GM10266 (cell line): ENCODE measurements around the gene NARF.

Experiments used
- DNase-seq: peaks from one replicate; pipeline ENCODE4 v3.0.0; 2012; ENCODE audit errors: extremely low spot score
- TF ChIP-seq, protein P1 (sequence below): IDR thresholded peaks from 2 replicates; pipeline ENCODE4 v1.5.1; 2012; ENCODE audit warnings: mild to moderate bottlenecking, low read depth; ENCODE audit not compliant: control insufficient read depth, insufficient read depth; ENCODE audit errors: missing control alignments

The NARF gene

DNA sequence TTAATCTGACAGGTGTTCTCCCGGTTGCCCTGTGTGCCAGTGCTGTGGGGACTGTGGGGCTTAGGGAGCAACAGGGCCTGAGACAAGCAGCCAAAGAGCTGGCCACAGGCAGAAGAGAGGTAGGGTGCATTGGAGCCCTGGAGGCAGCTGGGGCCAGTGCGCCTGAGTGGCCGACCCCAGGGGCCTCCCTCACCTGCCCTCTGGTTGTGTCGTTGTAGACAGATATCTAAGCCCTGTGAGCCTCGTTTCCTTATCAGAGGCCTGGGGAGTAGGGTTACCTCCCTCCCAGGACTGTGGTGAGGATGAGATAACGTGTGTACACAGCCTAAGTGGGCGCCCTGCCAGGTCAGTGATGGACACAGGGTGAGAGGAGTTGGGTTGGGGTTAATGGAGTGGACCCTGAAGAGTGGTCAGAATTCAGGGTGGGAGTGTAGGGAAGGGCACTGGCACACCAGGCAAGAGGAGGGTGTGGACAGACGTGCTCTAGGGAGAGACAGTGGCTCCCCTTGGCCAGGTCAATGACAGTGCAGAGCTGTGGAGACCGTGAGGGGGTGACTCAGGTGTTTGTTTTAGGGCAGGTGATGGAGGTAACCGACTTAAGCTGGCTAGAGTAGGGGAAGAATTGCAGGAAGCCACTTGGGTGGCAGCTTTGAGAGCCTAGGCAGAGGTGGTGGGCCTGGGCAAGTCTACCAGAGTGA, 3.4 kb downstream of the NARF start:
- DNase-seq: no peak
- TF ChIP-seq, protein P1, sequence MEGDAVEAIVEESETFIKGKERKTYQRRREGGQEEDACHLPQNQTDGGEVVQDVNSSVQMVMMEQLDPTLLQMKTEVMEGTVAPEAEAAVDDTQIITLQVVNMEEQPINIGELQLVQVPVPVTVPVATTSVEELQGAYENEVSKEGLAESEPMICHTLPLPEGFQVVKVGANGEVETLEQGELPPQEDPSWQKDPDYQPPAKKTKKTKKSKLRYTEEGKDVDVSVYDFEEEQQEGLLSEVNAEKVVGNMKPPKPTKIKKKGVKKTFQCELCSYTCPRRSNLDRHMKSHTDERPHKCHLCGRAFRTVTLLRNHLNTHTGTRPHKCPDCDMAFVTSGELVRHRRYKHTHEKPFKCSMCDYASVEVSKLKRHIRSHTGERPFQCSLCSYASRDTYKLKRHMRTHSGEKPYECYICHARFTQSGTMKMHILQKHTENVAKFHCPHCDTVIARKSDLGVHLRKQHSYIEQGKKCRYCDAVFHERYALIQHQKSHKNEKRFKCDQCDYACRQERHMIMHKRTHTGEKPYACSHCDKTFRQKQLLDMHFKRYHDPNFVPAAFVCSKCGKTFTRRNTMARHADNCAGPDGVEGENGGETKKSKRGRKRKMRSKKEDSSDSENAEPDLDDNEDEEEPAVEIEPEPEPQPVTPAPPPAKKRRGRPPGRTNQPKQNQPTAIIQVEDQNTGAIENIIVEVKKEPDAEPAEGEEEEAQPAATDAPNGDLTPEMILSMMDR: no peak

DNA sequence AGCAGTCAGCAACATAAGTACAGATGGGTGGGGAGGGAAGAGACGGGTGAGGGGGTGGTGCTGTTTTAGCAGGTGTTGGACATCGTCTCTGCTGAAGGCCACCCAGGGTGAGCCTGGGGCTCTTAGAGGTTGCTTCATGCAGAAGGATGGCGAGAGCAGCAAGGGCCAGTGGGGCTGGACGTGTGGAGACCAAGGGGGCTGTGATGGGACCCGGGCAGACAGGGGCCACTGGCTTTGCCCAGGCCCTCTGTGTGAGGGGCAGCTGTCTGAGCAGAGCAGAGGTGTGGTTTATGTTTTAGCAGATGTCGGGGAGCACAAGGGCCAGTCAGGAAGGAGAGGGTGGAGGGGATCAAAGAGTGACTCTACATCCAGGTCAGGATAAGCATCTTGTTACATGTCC, 4.8 kb downstream of the NARF start:
- TF ChIP-seq, protein P1: no peak
- DNase-seq: no peak

DNA sequence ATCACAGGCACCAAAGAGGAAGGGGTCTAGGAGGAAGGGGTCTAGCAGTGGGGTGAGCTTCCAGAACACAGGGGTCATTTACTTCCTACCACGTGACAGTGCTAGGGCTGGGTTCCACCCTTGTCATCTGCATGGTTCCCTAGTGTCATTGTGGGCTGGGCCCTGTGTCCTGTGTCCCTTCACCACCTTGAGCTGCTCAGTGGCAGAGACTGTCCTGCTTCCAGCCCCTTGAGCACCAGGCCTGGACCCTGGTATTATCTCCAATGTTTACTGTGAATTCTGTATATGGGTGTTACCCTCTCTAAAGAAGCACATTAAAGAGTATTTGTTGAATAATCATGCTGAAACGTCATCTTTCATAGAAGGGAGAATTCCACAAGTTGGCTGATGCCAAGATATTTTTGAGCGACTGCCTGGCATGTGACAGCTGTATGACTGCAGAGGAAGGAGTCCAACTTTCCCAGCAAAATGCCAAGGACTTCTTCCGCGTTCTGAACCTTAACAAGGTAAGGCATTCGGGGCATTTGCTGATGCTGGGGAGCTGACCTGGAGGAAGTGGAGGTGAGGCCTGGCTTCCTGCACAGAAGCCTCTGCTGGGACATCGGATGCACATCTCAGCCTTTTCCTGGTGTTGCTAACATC, 5.5 kb downstream of the NARF start:
- no peak for DNase-seq
- TF ChIP-seq, protein P1: no peak

DNA sequence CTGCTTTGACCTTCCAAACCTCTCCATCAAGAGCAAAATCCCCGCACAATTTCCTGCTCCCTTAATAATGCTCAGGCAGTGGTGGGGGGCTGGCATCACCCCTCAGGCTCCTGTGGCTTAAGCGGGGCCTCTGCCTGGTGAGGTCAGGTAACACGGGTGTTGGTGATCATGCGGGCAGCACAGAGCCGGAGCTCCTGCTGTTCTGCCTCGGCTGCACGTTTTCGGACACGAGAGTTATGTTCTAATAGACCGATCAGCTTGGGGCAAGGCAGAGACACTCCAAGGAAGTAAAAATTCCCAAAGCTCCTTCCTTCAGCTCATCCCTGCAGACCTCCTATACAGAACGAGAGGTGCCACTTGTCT, 6.0 kb downstream of the NARF start:
- TF ChIP-seq, protein P1: no peak
- DNase-seq: no peak

DNA sequence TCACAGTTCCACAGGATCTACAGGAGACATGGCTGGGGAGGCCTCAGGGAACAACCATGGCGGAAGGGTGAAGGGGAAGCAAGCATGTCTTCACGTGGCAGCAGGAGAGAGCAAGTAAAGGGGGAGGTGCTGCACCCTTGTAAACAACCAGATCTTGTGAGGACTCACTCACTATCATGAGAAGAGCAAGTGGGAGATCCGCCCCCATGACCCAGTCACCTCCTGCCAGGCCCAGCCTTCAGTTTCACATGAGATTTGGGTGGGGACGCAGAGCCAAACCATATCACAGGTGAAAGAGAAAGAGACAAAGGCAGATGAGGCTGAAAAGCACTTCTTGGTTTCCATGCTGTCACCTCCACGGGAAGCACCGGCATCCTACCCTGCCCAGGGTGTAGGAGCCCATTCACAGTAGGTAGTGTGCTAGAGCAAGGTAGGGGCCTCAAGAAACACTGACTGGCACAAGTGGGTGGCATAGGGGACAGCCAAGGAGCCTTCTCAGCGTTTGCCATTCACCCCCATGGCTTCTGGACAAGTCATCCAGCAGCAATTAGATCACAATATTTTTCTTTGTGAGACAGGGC, 6.6 kb downstream of the NARF start:
- DNase-seq: no peak
- TF ChIP-seq, protein P1: no peak

DNA sequence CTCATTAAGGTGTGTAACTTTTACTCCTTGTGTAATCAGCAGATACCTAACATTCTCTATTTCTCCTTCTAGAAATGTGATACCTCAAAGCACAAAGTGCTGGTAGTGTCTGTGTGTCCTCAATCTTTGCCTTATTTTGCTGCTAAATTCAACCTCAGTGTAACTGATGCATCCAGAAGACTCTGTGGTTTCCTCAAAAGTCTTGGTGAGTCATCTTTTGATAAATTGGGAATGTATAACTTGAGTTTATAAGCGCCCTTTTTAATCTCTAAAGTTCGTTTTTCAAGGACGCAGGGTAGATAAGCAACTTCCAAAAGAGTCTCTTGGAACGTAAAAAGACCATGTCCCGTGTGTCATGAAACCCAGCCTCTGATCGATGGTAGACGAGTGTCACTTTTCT, 10.2 kb downstream of the NARF start:
- TF ChIP-seq, protein P1: no peak
- DNase-seq: no peak

DNA sequence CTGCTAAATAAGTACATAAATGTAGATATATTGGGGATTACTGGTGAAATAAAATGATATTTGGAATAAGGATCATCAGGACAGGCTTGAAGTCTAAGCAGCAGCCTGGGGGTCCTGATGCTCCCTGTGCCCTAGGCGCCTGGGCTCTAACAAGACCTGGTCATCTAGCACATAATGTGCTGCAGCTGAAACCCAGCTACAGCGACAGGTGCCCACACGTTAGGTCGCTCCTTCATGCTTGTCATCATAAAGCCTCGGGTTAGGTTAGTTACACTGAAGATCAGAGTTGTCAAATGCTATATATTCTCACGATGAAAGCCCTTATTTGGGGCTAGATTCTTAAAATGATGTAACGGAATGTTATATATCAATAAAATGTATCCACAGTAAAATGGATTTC, 11.5 kb downstream of the NARF start:
- no peak for DNase-seq
- TF ChIP-seq, protein P1: no peak
